RWPE1 (cell line): ENCODE results near the gene F2.
A peak's percentile ranks its signal among the peaks of the same experiment; 100 is the strongest.

ENCODE experiments used
- CTCF ChIA-PET: fragments of 350-600 bp; sonication (Branson Sonifier 250); formaldehyde crosslinking; extraction: SDS; loops from one replicate; lab custom pipeline; 2021; lab: Yijun Ruan, JAX
- POLR2A ChIA-PET: fragments of 400-600 bp; formaldehyde crosslinking; extraction: SDS; loops from one replicate; lab custom pipeline; 2020; ENCODE audit warnings: antibody characterized with exemption; ENCODE audit not compliant: low non-redundant PET; lab: Yijun Ruan, JAX
- DNase-seq: peaks from one replicate; pipeline ENCODE4 v3.0.0; 2012; ENCODE audit warnings: low spot score
- H3K27ac ChIP-seq: fragments of 450-650 bp; 2 replicates; pipeline ENCODE4 v1.5.1; 2017
- CTCF ChIP-seq: fragments of 450-650 bp; conservative IDR thresholded peaks from 2 replicates; pipeline ENCODE4 v1.5.1; 2017; ENCODE audit warnings: low read depth, mild to moderate bottlenecking

Gene F2

GRCh38 chr11:46682773-46683752 lies 36.0 kb upstream of the F2 start:
- no peak for TF ChIP-seq CTCF
- POLR2A ChIA-PET: interaction anchor here (1.6 kb wide), 1 partner anchor 18 kb away, joined by 6 read pairs; the partner anchor contains the start of genes ARHGAP1 and ZNF408
- DNase-seq: no peak
- CTCF ChIA-PET: interaction anchor here (0.6 kb wide), 2 partner anchors 19 to 1104 kb away, joined by 3 to 5 read pairs; no protein-coding TSS in a partner anchor
- H3K27ac ChIP-seq: peak overlapping the region; percentile 65

GRCh38 chr11:46684367-46684766 lies 34.6 kb upstream of the F2 start:
- no peak for TF ChIP-seq CTCF
- H3K27ac ChIP-seq: no peak overlapping the region
- ChIA-PET POLR2A (no interaction called here), CTCF (no interaction called here)
- no peak for DNase-seq

- ChIA-PET POLR2A (interaction anchor here (1.5 to 2.4 kb wide), 2 partner anchors 11 to 14 kb away, joined by 4 to 28 read pairs; partner anchors contain the start of genes ARHGAP1 and ZNF408), CTCF (interaction anchor here (0.6 kb wide), 1 partner anchor 190 kb away, joined by 4 read pairs; no protein-coding TSS in a partner anchor)
- TF ChIP-seq CTCF: no peak
- peak; percentile 84 for DNase-seq
- H3K27ac ChIP-seq: peak overlapping the region; percentile 99
These were observed 31.9 kb upstream of the F2 start for GRCh38 chr11:46686886-46687795.

GRCh38 chr11:46690702-46691101 lies 28.3 kb upstream of the F2 start:
- H3K27ac ChIP-seq: peak overlapping the region; percentile 51
- TF ChIP-seq CTCF: no peak
- POLR2A ChIA-PET: no interaction called here
- CTCF ChIA-PET: no interaction called here
- no peak for DNase-seq

- ChIA-PET CTCF (interaction anchor here (1.0 kb wide), 1 partner anchor 14 kb away, joined by 3 read pairs; no protein-coding TSS in a partner anchor), POLR2A (no interaction called here)
- no peak for DNase-seq
- H3K27ac ChIP-seq: peak overlapping the region; percentile 49
- no peak for TF ChIP-seq CTCF
These were observed 26.6 kb upstream of the F2 start for GRCh38 chr11:46692450-46692849.

GRCh38 chr11:46693597-46694012 lies 25.4 kb upstream of the F2 start:
- peak overlapping the region; percentile 54 for H3K27ac ChIP-seq
- CTCF ChIA-PET: interaction anchor here (0.5 to 0.6 kb wide), 2 partner anchors 24 to 333 kb away, joined by 4 read pairs; no protein-coding TSS in a partner anchor
- TF ChIP-seq CTCF: no peak
- no peak for DNase-seq
- POLR2A ChIA-PET: interaction anchor here (0.6 to 0.7 kb wide), 2 partner anchors 8 to 1250 kb away, joined by 3 read pairs; no protein-coding TSS in a partner anchor
